Stimulated activated CD8-positive, alpha-beta memory T cell treated with anti-CD3 and anti-CD28 coated beads, Interleukin-4, amount 100 ng/mL, for 48 hours (primary cell): Measurements from ENCODE around the gene MAP4K4.
"Not testable (repeated sequence)": the region's sequence is repeated elsewhere in the genome, so short reads cannot be mapped to it uniquely, and the experiment has no call there.

Experiments used
- DNase-seq: peaks from one replicate; pipeline ENCODE4 v3.0.0-alpha.2; 2020

MAP4K4 gene

DNA sequence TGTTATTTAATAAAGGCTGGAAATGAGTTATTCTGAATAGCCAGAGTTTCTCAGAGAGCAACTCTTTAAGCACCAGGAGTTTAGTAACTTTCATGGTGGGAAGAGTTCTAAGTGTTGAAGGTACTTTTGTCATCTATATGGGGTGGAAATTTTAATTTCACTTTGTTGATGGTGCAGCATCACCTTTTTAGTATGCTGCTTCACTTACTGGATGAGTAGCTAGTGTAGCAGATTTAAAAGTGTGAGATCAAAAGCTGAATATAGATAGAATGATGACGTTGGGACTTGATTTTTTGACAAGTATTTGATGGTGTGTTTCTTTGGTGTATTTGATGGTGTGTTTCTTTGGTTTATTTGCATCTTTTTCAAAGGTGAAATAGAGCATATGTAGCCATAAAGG lies 47.3 kb downstream of the MAP4K4 start:
- no peak for DNase-seq

DNA sequence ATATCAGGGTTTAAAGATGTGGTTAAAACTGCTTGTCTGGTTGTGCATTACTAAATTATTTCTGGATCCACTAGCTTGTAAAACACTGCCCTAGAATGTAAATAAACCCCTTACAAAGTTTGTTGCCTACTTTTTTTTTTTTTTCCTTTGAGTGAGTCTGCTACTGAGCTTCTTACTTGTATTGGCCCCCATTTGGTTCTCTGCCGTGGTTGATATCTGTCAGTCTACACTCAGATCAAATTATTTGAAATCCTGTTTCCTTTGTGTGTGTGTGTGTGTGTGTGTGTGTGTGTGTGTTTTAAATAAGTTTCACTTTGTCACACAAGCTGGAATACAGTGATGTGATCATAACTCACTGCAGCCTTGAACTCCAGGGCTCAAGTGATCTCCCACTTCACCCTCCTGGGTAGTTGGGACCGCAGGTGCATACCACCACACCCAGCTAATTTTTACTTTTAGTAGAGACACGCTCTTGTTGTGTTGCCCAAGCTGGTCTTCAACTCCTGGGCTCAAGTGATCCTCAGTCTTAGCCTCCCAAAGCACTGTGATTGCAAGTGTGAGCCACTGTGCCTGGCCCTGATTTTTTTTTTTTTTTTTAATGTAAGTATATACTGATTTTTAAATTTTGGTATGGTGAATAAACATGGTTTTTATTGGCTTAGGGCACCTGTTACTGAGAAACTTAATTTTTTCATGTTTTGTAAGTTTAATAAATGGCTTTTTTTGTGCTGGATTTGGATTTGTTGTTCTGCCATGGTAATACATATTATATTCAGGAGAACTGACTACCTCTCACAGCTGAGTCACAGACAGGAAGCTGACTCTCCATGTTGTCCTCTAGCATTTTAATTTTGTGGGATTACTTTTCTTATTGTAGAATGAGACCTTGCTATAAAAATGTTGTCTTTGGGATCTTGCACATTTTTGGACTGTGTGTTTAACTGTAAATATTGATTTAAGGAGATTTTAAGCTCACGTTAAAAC lies 48.5 kb downstream of the MAP4K4 start:
- DNase-seq, result no peak

DNA sequence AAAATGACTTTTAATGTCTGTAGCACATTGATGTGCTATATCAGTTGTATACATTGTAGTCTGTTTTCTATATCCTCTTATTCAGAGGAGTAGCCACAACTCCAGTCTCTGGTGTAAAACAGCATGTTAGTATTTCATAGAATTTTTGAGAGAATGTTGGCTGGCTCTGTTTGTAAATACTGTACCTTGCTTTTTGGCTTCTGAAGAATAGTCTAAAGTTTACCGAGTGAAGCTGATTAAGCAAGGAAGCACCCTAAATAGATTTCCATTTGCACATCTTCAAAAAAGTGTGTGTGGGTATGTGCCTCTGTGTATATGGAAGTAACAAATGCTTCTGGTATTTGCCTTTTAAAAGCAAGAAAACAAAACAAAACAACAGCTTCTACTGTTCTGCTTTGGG lies 50.5 kb downstream of the MAP4K4 start:
- no peak for DNase-seq

- not testable (repeated sequence) for DNase-seq
These were observed 51.0 kb downstream of the MAP4K4 start for GRCh38 chr2:101748462-101748861.

GRCh38 chr2:101750688-101751087 lies 53.2 kb downstream of the MAP4K4 start:
- DNase-seq, result no peak

- DNase-seq, result no peak
These were observed 53.8 kb downstream of the MAP4K4 start for GRCh38 chr2:101751276-101751815.

GRCh38 chr2:101751875-101752619 lies 54.5 kb downstream of the MAP4K4 start:
- DNase-seq, result no peak

DNA sequence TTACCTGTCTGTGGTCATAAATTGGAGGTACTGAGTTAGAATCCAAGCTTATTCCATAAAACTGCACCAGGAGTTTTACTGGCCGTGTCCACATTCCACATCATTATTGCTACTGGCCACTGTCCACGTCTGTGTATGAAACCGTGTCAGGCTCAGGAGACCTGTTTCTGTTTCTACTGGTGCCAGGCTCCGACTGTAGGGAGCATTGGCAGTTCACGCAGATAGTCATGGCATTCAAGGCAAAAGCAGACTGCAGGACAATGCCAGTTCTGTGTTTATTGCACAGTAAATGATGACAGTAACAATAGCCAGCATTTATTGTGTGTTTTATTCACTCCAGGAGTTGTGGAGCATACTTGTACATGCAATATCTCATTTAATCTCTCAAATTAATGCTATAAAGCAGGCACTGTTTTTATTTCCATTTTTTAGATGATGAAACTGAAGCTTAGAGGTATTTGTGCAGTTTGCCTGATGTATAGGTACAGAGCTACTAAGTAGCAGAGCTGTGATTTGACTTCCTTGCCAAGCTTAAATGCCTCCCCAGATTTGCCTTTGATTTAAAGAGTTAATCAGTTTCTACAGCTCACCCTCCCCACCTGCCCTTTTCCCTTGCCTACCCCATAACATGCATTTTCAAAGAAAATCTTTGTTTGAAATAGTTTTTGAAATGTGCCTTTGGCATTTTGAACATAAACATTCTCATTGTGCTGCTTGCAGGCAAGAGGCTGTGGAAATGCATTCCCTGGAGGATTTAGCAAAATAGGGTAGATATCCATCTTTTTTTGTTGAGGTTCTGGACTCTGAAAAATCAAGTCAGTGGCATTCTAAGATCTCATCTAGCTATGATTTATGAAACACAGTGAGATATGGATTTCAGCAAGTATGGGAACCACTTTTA lies 55.5 kb downstream of the MAP4K4 start:
- no peak for DNase-seq

DNA sequence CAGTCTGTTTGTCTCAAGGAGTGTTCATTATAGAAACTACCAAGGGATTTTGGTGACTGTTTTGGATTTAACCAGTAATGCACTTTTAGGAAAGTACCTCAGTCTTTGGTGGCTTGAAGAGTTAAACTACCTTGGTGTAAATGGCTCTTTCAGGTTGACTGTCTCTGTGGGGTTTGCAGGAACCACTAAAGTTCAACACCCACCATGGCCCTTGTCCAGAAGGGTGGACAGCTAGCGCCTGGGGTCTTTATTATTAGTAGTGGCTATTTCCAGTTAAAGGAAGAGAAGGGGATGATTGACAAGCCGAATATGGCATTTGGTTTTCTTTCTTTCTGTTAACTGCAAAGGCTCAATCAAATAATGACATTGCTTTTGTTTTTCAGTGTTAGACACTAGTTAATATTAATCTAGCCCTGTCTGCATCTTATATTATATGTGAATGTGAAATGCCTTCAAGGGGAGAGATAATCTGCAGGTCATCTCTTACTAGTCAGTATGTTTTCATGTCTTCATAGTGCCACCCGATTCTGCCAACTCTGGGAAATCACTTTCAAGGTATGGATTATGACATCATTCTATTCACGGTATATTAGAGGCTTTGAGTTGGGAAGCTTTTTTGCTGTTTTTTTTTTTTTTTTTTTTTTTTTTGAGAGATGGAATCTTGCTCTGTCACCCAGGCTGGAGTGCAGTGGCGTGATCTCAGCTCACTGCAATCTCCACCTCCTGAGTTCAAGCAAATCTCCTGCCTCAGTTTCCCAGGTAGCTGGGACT lies 56.4 kb downstream of the MAP4K4 start:
- no peak for DNase-seq

GRCh38 chr2:101754618-101755017 lies 57.1 kb downstream of the MAP4K4 start:
- no peak for DNase-seq

DNA sequence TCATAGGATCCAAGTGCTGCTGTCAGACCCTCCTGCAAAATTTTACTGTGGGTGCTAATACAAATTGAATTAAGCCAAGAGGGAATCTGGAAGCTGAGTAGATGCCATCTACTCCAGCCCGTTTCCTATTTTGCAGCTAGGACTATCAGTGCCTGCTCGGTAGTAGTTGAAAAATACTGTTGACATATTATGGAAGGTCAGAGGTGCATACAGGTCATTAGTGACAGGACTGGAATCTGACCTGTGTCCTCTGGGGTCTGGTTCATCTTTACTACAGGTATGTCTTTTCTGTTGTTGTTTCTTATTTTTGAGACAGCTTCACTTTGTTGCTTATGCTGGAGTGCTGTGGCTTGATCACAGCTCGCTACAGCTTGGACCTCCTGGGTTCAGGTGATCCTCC lies 58.8 kb downstream of the MAP4K4 start:
- DNase-seq, result no peak

GRCh38 chr2:101758001-101758400 lies 60.5 kb downstream of the MAP4K4 start:
- no peak for DNase-seq

- DNase-seq, result no peak
These were observed 61.7 kb downstream of the MAP4K4 start for GRCh38 chr2:101759162-101759561.

GRCh38 chr2:101762451-101763171 lies 65.1 kb downstream of the MAP4K4 start:
- DNase-seq, result no peak

DNA sequence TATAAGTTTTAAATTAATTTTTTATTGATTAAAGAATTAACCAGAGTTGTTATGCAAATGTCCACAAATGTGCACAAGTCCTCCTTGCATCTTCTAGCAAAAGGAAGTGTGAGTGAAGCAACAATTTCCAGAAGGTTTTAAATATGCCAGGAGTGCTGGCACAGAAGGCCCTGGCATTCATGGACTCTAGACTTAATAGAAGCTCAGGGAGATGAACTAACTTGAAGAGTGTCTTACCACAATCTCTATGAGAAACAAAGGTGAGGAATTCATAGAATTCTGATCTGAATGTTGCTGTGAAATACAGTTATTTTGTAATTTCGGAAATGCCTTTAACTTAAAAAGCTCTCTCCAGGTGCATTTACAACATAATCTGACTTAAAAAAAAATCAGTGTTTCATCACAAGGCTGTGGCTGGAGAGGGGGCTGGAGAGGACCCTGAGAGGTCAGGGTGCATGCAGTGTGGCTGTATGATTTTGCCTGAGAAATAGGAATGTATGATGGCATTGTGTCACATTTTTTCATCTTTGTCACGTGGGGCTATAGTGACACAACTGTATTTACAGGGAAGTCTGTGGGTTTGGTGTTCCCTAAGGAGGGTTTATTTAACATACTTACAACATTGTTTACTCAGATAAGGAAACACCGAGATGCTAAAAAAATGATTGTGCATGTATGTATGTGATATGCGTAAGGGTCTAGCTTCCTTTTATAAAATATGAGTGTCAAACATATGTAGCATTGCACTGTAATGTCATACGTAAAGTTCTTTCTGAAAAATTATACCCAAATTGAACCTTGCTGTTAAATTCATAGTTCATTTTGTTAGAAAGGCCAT lies 66.2 kb downstream of the MAP4K4 start:
- no peak for DNase-seq

DNA sequence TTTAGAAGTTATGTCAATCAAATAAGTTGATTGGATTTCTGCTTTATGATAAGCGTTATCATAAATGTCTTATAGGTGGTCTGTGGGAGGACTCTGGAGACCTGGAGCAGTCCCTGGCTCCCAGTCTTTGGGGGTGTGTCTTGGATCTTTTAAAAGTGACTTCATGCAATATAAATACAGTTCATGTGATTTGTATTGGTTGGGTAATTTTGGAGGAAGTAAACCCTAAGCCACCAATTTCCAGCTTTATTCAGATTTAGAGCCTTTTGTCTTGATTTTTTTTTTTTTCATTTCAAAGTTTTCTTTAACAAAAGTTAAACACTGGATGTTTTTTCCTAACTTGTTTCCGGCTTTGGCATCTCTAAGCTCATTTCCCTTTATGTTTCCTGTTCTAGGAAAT lies 68.8 kb downstream of the MAP4K4 start:
- DNase-seq, result no peak

DNA sequence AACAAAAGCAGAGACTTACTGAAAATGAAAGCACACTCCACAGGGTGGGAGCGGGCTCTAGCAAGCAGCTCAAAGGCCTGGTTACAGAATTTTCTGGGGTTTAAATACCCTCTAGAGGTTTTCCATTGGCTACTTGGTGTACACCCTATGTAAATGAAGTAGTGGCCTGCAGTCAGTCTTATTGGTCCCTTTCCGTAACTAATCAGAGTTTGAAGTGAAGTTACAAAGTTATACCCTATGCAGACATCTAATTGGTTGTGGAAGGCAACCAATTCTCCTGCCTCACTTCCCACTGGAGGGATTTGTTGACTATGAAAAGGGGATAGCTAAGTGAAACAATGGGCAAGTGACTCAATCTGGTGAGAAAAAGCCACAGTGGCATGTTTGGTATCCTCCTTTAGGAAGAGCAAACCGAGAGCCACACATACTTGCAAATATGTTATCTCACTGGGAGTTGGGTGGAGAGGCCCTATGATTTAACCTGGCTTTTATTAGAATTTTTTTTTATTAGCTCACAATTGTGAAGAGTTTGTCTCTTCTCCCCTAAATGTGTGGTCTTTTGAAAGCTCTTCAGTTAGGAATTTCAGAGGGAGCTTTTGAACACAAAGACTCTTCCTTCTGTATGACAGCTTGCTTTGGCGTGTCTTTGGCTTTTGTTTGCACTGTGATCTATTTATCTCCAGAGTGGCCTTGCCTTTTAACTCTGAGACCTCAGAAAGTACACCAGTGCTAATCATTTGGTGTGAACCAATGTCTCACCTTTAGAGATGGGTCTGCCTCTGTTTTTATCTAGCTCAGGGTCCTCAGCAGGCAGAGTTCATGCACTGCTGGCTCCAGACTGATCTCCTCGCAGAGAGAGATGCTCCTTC lies 69.6 kb downstream of the MAP4K4 start:
- no peak for DNase-seq

DNA sequence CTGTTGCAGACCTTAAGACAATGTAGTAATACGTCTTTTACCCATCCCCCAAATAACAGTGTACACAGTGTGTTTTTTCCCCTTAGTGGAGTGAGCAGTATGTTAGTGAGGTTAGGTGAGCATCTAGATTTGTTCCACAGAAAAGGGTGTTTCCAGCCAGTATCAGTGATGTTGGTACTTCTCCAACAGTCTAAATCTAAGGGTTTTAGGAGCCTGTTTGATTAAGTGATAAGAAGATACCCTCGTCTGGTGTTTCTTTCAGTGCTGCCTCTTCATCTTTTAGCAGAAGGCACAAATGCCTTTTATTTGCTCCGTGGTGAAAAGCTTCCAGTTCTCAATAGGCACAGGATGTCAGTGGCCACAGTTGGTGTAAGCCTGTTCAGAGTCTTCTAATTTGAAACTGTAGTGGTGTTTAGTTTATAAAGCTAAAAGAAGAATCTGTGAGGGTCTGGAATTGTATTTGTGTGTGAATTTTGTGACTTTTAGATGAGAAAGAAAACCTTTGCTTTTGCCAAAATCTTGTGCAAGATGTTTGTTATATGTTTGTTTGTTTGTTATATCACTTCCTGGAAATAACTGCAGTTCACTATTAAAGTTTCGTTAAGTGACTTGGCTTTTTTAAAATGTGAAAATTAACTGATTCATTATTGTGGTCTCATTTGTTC lies 71.2 kb downstream of the MAP4K4 start:
- DNase-seq, result no peak

- not testable (repeated sequence) for DNase-seq
These were observed 72.2 kb downstream of the MAP4K4 start for GRCh38 chr2:101769726-101770125.
